NCI-H2196 treated with DMSO at 0.1 percent for 48 hours (cell line): ENCODE results near the gene ARX.

ENCODE experiments used
- DNase-seq: peaks from one replicate; lab custom pipeline; 2025; ENCODE audit not compliant: unreplicated experiment; lab: John Stamatoyannopoulos, UW

Gene ARX

GRCh38 chrX:25016938-25017598, 1.3 kb upstream of the ARX start:
- no peak for DNase-seq

GRCh38 chrX:25016361-25016671, 551 bp upstream of the ARX start:
- DNase-seq: no peak

DNA sequence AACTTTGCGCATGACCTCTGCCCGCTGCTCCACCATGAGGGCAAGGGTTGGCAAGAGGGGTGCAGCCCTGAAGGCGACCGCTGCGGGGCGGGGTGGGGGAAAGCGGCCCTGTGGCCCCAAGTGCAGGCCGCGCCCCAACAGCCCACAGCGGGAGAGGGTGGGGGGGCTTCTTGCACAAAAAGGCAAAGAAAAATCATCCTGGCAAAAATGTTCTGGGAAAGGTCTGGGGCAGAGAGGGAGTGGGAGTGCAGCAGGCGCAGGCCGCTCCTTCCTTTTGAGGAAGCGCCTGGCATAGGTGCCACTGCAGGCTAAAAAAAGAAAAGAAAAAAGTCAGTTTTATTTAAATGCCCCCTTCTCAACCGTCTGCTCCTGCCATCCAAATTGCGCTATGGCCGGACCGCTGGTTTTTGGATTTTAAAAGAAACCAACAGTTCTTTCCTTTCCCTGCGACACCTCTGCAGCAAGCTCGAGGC, 1.4 kb downstream of the ARX start:
- DNase-seq: no peak

DNA sequence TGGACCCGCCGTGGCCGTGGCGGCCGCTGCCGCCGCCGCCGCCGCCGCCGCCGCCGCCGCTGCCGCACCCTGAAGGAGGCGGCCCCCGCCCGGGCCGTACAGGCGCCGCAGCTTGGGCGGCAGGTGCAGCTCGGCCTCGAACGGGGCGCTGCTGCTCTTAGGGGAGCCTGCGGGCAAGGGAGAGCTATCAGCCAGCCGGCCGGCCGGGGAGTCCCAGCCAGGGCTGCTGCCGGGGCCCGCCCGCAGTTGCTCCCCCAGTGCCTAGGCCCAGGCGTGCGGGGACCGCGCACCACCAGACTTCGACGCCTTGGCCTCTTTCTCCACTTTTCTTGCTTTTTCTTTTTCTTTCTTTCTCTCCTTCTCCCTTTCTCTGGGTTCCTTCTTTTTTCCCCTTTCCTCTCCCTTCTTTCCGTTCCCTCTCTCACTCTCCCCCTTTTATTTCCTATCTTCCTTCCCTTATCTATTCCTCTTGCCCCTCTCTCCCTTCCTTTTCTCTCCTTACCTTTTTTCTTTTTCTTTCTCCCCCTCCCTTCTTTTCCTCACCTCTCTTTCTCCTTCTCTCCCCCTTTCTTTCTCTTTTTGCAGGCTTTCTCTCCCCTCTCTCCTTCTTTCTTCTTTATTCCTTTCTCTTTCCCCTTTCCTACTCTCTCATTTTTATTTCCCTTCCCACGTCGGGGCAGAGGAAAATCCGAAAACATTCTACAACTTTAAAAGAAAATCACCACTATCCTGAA, 2.0 kb downstream of the ARX start:
- DNase-seq: no peak

DNA sequence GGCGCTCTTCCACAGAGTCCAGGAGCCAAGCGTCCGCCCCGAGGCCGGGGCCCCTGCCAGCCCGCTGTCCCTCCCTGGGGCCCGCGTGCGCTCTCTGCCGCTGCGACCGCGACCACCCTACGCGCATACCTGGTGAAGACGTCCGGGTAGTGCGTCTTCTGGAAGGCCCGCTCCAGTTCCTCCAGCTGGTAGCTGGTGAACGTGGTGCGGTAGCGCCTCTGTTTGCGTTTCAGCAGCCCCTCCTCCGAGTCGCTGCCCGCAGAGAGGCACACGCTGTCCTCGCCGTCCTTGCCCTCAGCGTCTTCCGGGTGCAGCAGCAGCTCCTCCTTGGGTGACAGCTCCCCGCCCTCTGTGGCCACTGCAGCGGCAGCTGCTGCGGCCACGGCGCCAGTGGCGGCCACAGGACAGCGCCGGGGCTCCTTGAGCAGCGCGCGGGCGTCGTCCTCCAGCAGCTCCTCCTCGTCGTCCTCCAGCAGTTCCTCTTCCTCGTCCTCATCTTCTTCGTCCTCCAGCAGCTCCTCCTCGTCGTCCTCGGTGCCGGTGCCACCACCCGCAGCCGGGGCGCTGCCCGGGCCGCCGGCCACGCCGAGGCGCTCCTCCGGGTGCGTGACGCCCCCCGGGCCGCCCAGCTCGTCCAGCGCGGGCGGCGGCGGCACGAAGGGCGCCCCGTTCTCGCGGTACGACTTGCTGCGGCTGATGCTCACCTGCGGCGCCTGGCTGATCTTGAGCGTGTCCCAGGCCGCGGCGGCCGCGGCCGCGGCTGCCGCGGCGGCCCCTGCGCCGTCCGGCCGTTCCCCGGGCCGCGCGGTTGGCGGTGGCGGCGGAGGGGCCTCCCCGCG, 2.8 kb downstream of the ARX start:
- DNase-seq: peak; percentile 3

GRCh38 chrX:25012433-25012735, 3.4 kb downstream of the ARX start:
- DNase-seq: no peak

- no peak for DNase-seq
Observed at GRCh38 chrX:25011589-25012432, 4.0 kb downstream of the ARX start.

DNA sequence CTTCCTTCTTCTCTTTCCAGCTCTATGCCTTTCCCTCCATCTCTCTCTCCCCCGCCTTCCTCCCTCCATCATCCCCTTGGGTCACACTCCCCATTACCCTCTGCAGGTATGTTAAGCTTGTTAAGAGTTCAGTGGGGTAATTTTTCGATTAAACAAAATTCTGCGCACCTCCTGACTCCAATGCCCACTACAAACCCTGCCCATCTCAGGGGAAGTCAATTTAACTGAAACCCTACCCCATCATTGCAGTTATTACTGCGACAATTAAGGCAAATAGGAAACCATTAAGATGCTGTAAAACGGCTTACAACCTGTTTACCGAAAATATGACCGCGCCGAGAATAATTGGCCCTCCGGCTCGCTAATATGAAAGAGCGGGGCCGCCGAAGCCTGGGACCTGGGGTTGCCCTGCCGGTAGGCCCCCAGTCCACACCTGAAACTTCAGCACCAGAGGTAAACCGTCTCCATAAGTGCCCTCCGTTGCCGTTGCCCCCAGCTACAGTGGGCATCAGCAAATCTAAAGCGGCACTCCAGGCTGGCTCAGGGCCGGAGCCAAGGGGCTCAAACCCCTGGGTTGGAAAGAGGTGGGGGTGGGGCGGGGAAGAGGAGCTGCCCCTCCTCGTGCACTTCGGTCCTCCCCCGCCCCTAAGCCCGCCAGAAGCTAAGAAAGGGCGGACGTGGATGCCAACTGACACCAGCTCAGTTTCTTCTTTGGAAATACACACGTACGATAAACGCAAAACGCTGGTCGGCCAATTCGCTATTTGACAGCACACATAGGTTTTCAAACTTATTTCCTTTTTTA, 4.8 kb downstream of the ARX start:
- no peak for DNase-seq

- DNase-seq: no peak
Observed at GRCh38 chrX:25009407-25009806, 6.4 kb downstream of the ARX start.

- no peak for DNase-seq
Observed at GRCh38 chrX:25007059-25008053, 8.4 kb downstream of the ARX start.

DNA sequence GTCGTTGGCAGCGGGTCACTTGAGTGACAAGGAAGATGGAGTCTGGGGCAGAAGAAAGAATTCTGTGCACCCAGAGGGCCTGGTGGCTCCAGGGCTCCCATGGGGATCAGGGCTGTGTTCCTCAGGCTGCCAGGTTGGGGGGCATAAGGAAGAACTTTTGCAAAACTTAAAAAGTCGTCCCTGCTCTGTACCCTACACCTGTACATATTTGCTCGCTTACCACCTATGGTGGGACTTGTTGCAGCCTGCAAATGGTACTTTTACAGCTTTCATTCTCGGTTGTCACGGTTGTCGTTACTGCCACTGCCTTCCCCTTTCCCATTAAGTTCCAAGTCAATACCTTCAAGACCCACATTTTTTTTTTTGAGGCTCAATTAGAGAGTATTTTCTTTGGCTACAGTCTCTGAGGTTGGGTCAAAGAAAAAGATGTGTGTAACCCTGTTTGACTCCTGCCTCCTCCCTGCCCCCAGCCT, 9.1 kb downstream of the ARX start:
- no peak for DNase-seq

DNA sequence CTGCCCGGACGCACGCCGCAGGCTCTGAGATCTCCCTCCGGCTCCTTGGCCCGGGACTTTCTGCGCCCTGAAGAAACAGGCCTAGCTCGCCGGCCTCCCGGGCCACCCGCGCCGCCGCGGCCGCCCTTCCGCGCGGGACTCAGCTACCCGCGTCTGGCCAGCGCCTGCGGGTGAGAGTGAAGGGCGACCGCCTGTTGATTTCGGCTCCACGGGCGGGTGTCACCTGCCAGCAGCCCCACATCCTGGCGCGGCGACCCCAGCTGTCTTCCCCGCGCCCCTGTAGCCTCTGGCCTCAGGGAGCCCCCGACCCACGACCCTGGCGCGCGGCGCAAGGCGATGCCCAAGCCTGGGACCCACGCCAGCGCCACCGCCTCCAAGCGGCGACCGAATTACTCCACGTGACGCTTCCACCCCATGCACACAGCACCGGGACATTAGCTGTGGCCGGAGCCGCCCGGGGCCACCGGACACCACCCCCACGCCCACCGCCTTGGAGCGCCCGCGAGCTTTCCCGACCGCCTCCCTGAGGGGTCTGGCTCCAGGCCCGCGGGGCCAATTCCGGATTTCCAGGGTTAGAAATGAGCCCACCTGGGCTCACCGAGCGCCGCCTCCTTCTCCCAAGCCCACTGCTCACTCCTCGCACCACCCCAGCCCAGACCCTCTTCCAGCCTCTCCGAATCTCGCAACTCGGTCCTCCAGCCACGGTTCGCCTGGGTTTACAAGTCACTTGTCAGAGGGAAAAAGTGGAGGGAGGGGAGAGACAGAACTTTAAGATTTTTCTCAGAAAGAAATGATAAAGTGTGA, 10.2 kb downstream of the ARX start:
- DNase-seq: no peak

- DNase-seq: no peak
Observed at GRCh38 chrX:25005034-25005381, 10.8 kb downstream of the ARX start.

DNA sequence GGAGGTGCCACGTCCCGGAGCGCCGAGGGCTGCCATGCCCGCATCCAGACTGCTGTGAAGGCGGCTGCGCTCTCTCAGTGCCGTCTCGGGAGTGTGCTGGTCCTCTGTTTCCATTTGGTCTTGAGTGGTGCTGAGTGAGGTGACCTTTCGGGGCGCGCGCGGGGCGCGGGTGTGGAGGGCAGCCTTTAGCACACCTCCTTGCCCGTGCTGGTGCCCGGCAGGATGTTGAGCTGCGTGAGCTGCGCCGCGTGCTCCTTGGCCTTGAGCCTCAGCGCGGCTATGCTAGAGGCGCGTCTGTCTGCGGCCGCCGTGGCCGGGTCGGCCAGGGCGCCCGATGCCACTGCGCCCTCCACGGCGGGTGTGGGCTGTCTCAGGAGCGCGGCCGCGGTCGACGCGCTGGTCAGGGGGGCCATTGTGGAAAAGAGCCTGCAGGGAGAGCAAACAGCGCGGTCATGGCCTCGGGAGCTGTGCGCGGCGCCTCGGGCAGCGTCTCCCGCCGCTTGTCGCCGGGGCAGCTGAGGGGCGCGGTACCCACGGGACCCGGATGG, 11.2 kb downstream of the ARX start:
- DNase-seq: no peak

GRCh38 chrX:25004040-25004439, 11.7 kb downstream of the ARX start:
- DNase-seq: no peak

DNA sequence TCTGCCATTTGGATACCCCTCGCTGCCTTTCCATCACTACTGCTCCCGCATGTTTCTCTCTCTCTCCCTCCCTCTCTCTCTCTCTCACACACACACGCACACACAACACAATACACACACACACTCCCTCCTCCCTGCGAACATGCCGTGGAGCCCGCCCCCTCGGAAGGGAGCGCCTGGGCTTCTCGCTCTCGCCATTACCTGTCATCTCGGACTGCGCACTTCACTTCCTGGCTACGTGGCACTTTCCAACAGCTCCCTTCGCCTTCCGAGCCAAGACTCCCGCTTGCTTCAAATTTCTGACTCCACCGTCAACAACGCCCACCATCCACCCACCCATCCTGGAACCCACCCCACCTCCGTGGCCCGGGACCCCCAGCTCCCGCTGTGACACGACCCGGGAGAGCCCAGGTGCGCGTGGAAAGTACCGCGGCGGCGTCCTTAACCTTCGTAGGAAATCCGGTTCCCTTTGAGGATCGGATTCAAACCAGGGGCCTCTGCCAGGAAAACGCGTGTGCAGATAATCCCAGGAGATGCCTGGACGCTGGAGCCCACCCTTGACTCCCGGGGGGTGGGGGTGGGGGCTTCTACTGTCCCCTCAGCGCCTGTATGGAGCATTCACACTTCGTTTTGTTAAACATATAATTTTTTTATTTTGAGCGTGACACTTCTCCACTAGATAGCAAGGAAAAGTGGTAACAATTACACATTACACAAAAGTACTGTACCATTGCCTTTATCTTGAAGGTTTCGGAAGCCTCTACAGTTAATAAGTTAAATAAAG, 12.5 kb downstream of the ARX start:
- no peak for DNase-seq

- DNase-seq: no peak
Observed at GRCh38 chrX:25002661-25003020, 13.1 kb downstream of the ARX start.
